GM12801 (cell line): ENCODE measurements around the gene C8A.

Experiments
- TF ChIP-seq, protein P1 (sequence below): IDR thresholded peaks from one replicate; pipeline ENCODE4 v1.5.1; 2011; ENCODE audit warnings: control low read depth; ENCODE audit not compliant: insufficient read length; ENCODE audit errors: extremely low read depth

The C8A gene

DNA sequence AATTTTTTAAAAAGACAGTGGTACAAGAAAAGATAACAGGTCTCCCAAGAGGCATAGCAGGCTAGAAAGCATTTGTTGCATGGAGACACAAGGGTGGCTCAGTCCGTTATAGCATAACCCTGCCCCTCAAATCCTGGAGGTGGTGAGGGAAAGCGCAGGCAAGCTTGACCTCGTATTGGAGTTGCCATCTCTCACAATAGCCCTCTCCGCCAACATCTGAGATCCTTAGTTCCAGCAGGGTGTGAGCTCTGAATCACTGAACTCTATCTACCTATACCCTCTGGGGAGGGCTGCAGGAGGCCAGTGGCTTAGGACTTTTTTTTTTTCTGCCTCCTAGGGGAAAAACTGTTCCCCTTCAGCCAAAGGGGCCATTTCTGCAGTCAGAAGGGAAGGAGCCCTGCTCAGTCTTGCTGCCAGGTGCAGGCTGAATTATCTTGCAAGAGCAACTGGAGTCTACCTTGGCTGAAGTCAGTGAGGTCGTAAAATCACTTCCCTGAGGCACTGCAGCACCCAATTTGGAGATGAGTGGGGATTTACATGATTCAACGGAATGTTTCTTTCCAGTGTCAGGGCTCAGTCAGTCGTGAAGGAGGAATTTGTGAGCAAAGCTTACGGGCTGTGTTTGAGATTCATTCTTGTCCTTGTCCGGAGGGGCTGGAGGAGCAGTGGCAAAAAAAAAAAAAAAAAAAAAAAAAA is 17.2 kb upstream of the C8A start:
- TF ChIP-seq, protein P1, sequence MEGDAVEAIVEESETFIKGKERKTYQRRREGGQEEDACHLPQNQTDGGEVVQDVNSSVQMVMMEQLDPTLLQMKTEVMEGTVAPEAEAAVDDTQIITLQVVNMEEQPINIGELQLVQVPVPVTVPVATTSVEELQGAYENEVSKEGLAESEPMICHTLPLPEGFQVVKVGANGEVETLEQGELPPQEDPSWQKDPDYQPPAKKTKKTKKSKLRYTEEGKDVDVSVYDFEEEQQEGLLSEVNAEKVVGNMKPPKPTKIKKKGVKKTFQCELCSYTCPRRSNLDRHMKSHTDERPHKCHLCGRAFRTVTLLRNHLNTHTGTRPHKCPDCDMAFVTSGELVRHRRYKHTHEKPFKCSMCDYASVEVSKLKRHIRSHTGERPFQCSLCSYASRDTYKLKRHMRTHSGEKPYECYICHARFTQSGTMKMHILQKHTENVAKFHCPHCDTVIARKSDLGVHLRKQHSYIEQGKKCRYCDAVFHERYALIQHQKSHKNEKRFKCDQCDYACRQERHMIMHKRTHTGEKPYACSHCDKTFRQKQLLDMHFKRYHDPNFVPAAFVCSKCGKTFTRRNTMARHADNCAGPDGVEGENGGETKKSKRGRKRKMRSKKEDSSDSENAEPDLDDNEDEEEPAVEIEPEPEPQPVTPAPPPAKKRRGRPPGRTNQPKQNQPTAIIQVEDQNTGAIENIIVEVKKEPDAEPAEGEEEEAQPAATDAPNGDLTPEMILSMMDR = no peak

DNA sequence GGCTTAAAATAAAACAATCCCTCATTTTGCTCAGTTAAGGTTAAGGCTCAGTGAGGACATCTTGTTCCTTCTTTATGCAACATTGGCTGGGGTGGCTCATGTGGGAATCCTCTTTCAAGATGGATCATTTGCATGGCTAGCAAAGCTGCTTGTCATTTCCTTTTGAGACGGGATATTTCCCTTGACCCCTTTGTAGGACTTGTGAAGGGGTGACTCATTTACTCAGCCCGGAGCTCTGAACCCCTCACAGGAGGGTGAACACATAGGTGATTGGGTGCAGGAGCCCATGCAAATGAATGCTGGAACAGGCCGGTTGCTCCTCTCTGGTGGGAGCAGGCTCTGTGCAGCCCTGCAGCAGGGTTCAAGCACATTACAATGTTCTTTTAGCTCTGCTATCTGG is 15.8 kb upstream of the C8A start:
- TF ChIP-seq, protein P1 = no peak

DNA sequence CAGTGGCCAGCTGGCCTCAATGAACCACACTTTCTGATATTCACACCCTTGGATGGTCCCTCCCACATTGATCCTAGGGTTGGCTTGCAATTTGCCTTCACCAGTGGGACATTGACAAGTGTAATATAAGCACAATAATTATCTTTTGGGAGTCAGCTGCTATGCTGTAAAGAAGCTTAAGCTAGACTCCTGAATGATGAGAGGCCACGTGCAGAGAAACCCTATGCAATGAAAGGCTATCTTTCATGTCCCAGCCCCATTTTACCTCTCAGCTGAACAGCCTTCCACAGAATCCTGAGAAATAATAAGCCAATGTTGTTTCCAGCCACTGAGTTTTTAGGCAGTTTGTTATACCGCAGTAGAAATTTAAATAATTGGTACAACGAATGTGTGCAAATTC is 11.1 kb upstream of the C8A start:
- TF ChIP-seq, protein P1 = no peak

DNA sequence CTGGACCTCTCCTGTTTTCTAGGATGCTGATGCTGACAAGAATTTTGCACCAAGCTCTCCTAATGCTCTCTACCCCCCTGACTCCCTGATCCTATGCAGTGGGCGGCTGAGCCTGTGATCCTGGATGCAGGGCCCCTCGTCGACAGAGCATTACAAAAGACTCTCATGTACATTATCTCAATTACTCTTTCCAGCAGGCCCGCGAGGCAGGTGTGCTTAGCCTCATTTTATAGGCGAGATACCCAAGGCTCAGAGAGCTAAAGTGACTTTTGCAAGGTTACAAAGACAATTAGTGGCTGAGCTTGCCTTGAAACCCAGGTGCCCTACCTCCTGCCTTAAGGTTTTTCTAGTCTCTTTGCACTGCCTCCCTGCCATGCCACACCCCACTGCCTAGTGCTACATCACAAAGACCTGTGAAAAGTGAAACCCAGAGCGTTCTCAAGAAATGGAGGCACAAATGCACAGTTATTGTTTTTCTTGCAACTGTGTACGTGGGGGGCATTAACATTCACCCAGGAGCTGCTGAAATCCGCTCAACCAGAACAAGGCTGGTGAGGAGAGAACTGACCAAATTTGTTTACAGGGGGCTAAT is 10.0 kb upstream of the C8A start:
- TF ChIP-seq, protein P1 = no peak

DNA sequence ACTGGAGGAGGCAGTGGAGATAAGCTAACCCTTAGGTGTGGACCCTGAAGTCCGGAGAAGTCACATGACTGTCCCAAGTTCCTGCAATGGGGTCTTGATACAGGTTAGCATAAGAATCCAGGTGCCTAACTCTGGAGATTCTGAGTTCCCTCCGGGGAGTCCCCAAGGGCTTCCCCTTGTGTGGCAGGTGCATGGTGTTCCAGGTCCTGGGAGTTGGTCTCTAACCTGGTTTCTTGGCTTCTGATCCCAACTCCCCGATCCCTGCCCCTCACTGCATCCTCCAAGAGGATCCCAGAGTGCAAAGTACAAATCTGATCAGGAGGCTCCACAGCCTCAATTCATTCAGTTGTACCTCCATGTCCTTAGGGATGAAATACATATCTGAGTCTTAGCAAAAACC is 9.3 kb upstream of the C8A start:
- TF ChIP-seq, protein P1 = no peak

DNA sequence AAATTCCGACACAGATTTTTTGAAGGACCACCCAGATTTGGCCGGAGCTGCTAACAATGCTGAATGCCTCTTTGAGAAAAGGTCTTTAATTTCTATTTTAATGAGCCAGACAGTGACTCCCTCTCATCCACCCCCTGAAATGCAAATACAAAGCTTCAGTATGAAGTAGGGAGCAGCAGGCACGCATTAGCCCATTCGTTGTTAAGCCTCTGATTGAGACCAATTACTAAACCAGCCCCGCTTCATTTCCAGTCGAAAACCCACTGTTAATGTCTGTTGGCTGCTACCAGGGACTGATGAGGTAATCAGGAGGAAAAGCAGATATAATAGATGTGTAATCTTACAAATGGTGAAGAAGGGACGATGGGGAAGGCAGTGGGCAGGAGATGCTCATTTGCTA is 4.8 kb upstream of the C8A start:
- TF ChIP-seq, protein P1 = no peak

DNA sequence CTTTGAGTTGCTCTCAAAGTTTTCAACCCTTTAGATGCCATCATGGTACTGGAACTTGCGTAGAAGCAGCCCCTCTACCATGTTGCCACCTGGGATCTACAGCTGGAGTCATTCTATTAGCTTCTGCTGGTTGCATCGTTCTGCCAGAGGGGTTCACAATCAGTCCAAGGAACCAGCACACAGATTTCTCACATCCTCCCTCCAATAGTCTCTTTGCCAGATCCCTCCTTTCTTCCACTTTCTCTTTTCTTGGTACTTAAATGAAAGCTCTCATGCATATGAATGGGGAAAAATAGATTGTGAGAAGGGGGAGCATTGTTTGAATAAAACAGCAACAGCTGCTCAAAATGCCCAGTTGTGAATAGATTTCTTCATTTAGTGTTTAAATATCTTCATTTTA is 4.2 kb upstream of the C8A start:
- TF ChIP-seq, protein P1 = no peak
